Gastrocnemius medialis (tissue), 4 donors: ENCODE measurements around the gene RPA1. TPM values are rescaled to one million over a fixed set of nuclear protein-coding genes. Genes with fewer than 3 reads are reported as not detected.

Experiments
- ATAC-seq, 2 donors: fragments of 150-250 bp; one replicate each; pipeline ENCODE4 v1.9.1; 2016
- DNase-seq, 2 donors: peaks; one replicate each; pipeline ENCODE4 v3.0.0-alpha.2; 2019
- H3K27ac ChIP-seq, 4 donors: fragments of 200-600 bp; sonication (generic); 1 replicate in 1 of 4; 2 replicates in 3 of 4; pipeline ENCODE4 v1.5.1; 2016 to 2018; ENCODE audit warnings: mild to moderate bottlenecking in 2 of 4, moderate library complexity in 1 of 4
- H3K27me3 ChIP-seq, 3 donors: fragments of 200-600 bp; sonication (generic) in 2 of 3; 1 replicate in 1 of 3; 2 replicates in 2 of 3; pipeline versions ENCODE4 v1.5.1 to v1.6.0; 2016 to 2019; ENCODE audit warnings: mild to moderate bottlenecking in 1 of 3, moderate library complexity in 1 of 3
- H3K36me3 ChIP-seq, 2 donors: fragments of 200-600 bp; sonication (generic) in 1 of 2; one replicate each; pipeline ENCODE4 v1.5.1; 2017 to 2018
- H3K4me1 ChIP-seq, 2 donors: fragments of 200-600 bp; sonication (generic) in 1 of 2; one replicate each; pipeline ENCODE4 v1.5.1; 2016 to 2017; ENCODE audit warnings: mild to moderate bottlenecking in 2 of 2
- H3K4me3 ChIP-seq, 4 donors: fragments of 200-600 bp; sonication (generic) in 3 of 4; 1 replicate in 1 of 4; 2 replicates in 3 of 4; pipeline ENCODE4 v1.5.1; 2016 to 2019; ENCODE audit warnings: mild to moderate bottlenecking in 2 of 4
- H3K9me3 ChIP-seq, 3 donors: fragments of 200-600 bp; sonication (generic) in 2 of 3; 1 replicate in 1 of 3; 2 replicates in 2 of 3; pipeline ENCODE4 v1.5.1; 2016 to 2019
- CTCF ChIP-seq, 5 experiments: fragments of 450-650 bp in 3 of 5; fragments of 200-600 bp in 2 of 5; sonication (generic) in 2 of 5; IDR thresholded peaks in 4 of 5; conservative IDR thresholded peaks in 1 of 5; 1 replicate in 4 of 5; 2 replicates in 1 of 5; pipeline ENCODE4 v1.5.1; 2016 to 2019; ENCODE audit warnings: antibody characterized with exemption in 5 of 5, mild to moderate bottlenecking in 3 of 5, moderate library complexity in 3 of 5
- POLR2A ChIP-seq, 2 donors: fragments of 450-650 bp; IDR thresholded peaks; one replicate each; pipeline ENCODE4 v1.6.1; 2017; ENCODE audit warnings: antibody characterized with exemption in 2 of 2, mild to moderate bottlenecking in 2 of 2, moderate library complexity in 2 of 2
- in situ Hi-C, 4 donors: fragments of 200-750 bp; cut with MboI; loops; one replicate each; pipeline versions ENCODE4 v1.15.0 to v1.8.0; 2017; ENCODE audit warnings: low sequenced_read_pairs in 4 of 4
- intact Hi-C: fragments of 100-400 bp; cut with DNase I; formaldehyde crosslinking; loops from one replicate; pipeline ENCODE4 v1.15.1; 2023; ENCODE audit warnings: low total_unique reads
- total RNA-seq, 4 donors: library from RNA; depleted of rRNA; stranded (reverse); fragments of >200 nt; gene quantifications; one replicate each; pipeline versions ENCODE4 v1.1.0 to v1.2.3, GENCODE V29; 2016

RPA1 gene
- total RNA-seq, 4 donors from 2014 or later: 26.5 to 46.8 (median 34.9) TPM

DNA sequence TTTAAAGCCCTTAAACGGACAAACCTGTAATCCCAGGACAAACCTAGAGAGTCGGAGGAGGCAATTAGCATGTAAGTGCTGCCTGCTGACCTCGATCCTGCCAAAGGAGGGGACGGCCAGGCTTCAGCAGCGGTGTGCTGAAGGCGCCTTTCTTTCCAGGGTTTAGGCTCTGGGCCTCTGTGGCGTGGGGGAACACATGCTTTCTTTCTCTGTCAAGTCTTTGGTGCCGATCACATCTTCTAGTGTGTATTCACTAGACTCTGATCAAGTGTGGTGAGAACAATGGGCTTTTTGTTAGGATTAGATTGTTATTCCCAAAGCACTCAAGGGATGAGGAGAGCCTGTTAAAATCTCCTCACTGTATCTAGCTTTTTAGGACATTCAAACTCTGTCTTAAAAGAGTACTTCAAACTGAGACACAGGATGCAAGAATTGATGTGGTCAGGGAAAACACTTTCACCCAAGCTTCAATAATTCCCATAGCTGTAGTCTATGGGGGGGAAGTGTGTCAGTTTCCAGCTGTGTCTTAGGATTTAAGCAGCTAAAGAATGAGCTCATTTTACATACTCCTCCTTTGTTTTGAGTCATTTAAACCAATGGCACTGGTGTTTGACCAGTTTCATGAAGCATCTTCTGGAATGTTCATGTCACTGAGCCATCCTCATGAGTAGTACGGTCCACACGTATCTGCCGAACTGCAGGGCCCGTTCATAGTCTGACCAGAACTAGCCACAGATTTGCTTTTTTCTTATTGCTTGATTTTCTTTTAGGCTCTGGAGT, 51.2 kb downstream of the RPA1 start:
- Histone ChIP-seq H3K36me3 (peaks cover 3 to 90% of the 10 kb centered on the region in 2 donors), H3K27ac (no peak overlapping the region), H3K27me3 (no peaks in the 10 kb centered on the region), H3K4me3 (no peak overlapping the region), H3K4me1 (peaks cover 0 to 2% of the 10 kb centered on the region in 2 donors), H3K9me3 (no peaks in the 10 kb centered on the region)
- intact Hi-C loops (no loop called here), in situ Hi-C loops (loop anchor here in 1 of 4 donors (25.0 kb wide), 1 partner anchor 406 kb away; no protein-coding TSS in a partner anchor)
- no peak for TF ChIP-seq CTCF (IDR thresholded peaks at IDR 0.05 in 4 of 5, conservative IDR thresholded peaks at IDR 0.05 in 1 of 5)
- no peak for TF ChIP-seq POLR2A (IDR thresholded peaks at IDR 0.05)
- ATAC-seq: no peak
- no peak for DNase-seq

GRCh38 chr17:1882836-1883235, 53.0 kb downstream of the RPA1 start:
- intact Hi-C loops: no loop called here
- Histone ChIP-seq H3K4me1 (no peaks in the 10 kb centered on the region), H3K4me3 (no peak overlapping the region), H3K27ac (no peak overlapping the region), H3K27me3 (no peaks in the 10 kb centered on the region), H3K9me3 (no peaks in the 10 kb centered on the region), H3K36me3 (peaks cover 0 to 88% of the 10 kb centered on the region in 2 donors)
- no peak for DNase-seq
- TF ChIP-seq CTCF (IDR thresholded peaks at IDR 0.05 in 4 of 5, conservative IDR thresholded peaks at IDR 0.05 in 1 of 5) (peak in 4 of 5 experiments; percentile 28 to 48 (median 36)), POLR2A (IDR thresholded peaks at IDR 0.05) (no peak)
- ATAC-seq: peak in 1 of 2 donors; percentile 30
- in situ Hi-C loops: loop anchor here in 1 of 4 donors (25.0 kb wide), 1 partner anchor 404 kb away; no protein-coding TSS in a partner anchor

DNA sequence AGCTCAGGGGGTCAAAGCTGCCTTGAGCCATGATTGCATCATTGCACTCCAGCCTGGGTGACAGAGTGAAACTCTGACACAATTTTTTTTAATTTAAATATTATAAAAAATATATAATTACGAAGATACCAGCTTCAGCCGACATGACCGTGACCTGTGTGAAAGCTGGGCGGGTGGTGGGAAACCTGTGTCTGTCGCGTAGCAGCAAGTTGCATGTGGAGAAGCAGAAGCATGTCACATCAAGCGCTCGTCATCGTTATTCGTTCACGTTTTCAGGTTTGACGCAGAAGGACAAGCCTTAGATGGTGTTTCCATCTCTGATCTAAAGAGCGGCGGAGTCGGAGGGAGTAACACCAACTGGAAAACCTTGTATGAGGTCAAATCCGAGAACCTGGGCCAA, 53.7 kb downstream of the RPA1 start:
- H3K27ac ChIP-seq: no peak overlapping the region
- H3K4me1 ChIP-seq: no peaks in the 10 kb centered on the region
- no peak overlapping the region for H3K4me3 ChIP-seq
- H3K36me3 ChIP-seq: peaks cover 0 to 90% of the 10 kb centered on the region in 2 donors
- ATAC-seq (no peak), DNase-seq (no peak)
- no peaks in the 10 kb centered on the region for H3K27me3 ChIP-seq
- TF ChIP-seq POLR2A (IDR thresholded peaks at IDR 0.05) (no peak), CTCF (IDR thresholded peaks at IDR 0.05 in 4 of 5, conservative IDR thresholded peaks at IDR 0.05 in 1 of 5) (no peak)
- intact Hi-C loops: no loop called here
- H3K9me3 ChIP-seq: no peaks in the 10 kb centered on the region
- in situ Hi-C loops: loop anchor here in 1 of 4 donors (25.0 kb wide), 1 partner anchor 404 kb away; no protein-coding TSS in a partner anchor

- in situ Hi-C loops: loop anchor here in 1 of 4 donors (25.0 kb wide), 1 partner anchor 399 kb away; no protein-coding TSS in a partner anchor
- Histone ChIP-seq H3K4me3 (no peak overlapping the region), H3K27ac (no peak overlapping the region), H3K9me3 (no peaks in the 10 kb centered on the region), H3K4me1 (no peaks in the 10 kb centered on the region), H3K27me3 (no peaks in the 10 kb centered on the region), H3K36me3 (peaks cover 0 to 97% of the 10 kb centered on the region in 2 donors)
- intact Hi-C loops: no loop called here
- no peak for DNase-seq
- TF ChIP-seq CTCF (IDR thresholded peaks at IDR 0.05 in 4 of 5, conservative IDR thresholded peaks at IDR 0.05 in 1 of 5) (no peak), POLR2A (IDR thresholded peaks at IDR 0.05) (no peak)
- no peak for ATAC-seq
Observed at GRCh38 chr17:1888741-1889140, 58.9 kb downstream of the RPA1 start.
